Omental fat pad (tissue), 4 donors: ENCODE data around the gene RASGEF1C. TPM values are rescaled to one million over a fixed set of nuclear protein-coding genes. Genes with fewer than 3 reads are reported as not detected.

ENCODE experiments used
- ATAC-seq: fragments of 150-250 bp; one replicate; pipeline ENCODE4 v1.9.1; 2016; ENCODE audit warnings: mild to moderate bottlenecking, moderate library complexity; ENCODE audit not compliant: low FRiP score
- DNase-seq: peaks from one replicate; pipeline ENCODE4 v3.0.0-alpha.2; 2019; ENCODE audit warnings: low spot score
- total RNA-seq, 4 donors: library from RNA; depleted of rRNA; stranded (reverse); fragments of >200 nt; gene quantifications; one replicate each; pipeline ENCODE4 v1.1.0, GENCODE V29; 2016
- TF ChIP-seq, protein P1 (sequence below), 3 donors: fragments of 450-650 bp; IDR thresholded peaks; one replicate each; pipeline ENCODE4 v1.5.1; 2016 to 2017; ENCODE audit warnings: antibody characterized with exemption in 3 of 3, mild to moderate bottlenecking in 3 of 3, moderate library complexity in 2 of 3

The RASGEF1C gene
- total RNA-seq, 4 donors from 2014 or later = 0.37 to 8.5 TPM; not detected in 2

DNA sequence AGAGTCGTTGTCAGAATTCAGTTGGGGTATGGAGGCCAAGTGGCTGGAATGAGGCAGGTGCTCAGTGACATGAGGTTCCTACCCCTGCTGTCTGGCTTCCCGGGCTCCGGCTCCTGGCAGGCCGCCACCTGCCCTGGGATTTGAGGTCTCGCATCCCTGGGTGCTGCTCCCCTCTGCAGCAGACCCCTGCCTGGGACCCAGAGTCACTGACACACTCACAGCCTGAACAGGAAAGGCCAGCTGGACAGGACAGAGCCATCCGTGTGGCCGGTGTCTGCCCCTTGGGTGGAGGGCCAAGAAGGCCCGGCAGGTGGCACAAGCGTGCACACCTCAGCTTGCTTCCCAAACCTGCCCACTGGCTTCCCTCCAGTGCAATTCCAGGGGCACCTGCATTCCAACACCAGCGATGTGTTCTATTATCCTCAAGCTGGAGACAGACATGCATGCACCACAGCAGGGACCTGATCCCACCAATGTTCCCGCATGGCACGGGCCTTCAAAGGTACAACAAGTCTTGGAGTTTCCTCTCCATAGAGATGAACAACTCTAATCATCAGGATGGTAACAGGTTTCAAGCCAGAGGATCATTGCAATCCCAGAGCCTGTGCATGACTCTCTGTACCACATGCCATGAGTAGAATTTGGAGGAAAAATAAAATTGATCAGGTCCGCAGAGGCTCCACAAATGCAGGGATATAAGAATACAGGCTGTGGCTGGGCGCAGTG lies 91.8 kb downstream of the RASGEF1C start:
- TF ChIP-seq, protein P1, sequence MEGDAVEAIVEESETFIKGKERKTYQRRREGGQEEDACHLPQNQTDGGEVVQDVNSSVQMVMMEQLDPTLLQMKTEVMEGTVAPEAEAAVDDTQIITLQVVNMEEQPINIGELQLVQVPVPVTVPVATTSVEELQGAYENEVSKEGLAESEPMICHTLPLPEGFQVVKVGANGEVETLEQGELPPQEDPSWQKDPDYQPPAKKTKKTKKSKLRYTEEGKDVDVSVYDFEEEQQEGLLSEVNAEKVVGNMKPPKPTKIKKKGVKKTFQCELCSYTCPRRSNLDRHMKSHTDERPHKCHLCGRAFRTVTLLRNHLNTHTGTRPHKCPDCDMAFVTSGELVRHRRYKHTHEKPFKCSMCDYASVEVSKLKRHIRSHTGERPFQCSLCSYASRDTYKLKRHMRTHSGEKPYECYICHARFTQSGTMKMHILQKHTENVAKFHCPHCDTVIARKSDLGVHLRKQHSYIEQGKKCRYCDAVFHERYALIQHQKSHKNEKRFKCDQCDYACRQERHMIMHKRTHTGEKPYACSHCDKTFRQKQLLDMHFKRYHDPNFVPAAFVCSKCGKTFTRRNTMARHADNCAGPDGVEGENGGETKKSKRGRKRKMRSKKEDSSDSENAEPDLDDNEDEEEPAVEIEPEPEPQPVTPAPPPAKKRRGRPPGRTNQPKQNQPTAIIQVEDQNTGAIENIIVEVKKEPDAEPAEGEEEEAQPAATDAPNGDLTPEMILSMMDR (IDR thresholded peaks at IDR 0.05) = no peak
- no peak for ATAC-seq
- DNase-seq = no peak

DNA sequence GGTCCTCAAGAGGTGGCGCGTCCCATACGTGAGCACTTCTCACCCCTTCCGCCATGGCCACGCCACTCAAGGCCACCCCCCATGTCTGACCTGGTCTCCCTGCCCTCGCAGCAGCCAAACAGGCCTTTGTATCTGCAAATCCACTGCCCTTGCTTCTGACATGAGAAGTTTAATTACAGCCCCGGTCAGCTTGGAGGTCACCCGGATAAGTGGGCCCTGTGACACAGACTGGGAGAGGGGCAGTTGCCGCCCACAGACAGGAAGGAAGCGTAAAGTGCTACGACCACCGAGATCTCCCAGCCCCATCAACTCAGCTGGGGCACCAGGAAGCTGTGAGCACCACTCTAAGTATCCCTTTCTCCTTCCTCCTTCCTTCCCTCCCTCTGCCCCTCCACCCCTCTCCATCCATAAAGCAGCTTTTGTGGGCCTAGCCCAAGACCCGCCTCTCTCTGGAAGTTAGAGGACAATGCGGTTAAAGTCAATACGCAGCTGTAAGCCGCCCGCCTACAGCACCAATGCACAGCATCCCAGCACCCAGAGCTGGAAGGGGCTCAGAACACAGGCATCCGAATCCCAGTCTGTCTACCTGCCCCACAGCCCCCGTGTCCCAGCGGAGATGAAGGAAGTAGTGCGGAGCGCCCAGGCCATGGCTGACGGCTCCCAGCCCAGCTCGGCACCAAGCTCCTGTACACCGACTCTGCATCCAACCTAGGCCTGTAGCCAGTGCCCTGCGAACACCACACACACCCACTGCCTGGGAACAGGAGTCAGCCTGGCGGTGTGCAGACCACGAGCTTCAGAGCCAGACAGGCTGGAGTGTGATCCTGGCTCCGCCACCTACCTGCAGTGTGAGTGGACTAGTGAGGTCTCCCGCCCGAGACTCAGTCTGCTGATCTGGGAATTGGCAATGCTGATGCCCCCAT lies 92.7 kb downstream of the RASGEF1C start:
- ATAC-seq (no peak), DNase-seq (no peak)
- TF ChIP-seq, protein P1 (IDR thresholded peaks at IDR 0.05) = no peak

DNA sequence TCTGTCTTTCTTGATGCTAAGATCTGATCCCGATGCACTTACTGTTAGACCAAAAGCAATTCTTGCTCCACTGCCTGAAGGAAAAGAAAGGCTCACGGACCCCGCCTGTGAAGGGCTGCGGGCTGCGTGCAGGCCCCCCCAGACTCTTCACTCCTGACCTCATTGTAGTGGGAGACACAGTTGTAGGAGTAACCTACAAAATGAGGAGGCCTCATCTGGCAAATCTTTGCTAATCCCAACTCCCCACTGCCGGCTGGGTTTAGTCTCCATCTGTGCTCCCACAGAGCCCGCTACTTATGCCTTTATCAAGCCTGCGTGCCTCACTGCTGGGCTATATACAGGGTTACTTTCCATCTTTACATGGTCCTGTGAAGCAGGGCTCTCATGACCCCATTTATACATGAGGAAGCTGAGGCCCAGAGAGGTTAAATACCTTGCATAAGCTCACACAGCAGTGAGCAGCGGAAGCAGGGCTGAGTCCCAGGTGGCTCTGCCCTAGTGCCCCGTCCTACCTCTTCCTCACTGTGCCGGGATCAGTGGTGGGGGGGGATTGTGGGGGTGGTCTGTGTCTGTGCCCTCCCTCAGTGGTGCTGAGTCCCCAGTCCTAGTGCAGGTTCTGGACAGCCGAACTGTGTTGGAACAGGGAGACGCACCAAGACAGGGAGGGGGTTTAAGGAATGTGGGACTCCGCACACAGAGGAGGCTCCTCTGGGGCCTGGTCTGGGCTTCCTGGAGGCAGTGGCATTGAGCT lies 93.5 kb downstream of the RASGEF1C start:
- TF ChIP-seq, protein P1 (IDR thresholded peaks at IDR 0.05) = no peak
- no peak for ATAC-seq
- no peak for DNase-seq

DNA sequence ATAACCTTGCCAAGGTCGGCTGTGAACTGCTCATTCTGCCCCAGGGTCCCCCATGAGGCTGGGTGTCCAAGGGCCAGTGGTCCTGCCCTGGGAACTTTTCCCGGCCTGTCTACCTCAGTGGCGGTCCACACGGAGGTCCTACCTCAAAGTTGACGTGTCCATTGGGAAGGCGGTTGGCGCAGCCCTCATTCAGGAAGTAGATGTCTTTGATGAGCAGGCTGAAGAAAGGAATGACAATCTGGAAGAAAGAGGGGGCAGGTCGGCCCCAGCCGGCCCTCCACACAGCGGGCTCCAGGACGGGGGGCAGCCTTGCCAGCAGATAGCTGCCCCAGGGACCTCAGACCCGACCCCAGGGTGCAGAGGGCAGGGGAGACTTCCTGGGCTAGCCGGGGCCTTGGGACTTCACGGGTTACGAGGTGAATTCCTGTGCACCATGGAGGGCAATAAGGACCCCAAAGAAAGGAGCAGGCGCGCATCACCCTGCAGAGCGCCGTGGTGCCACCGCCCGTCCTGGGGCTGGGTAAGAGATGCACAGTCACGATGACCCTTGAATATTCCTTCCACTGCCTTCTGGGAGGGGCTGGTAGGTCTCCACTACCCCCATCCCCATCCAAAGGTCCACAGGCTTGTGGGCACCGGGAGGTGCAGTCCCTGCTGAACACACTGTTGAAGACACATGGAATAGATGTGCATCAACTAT lies 94.6 kb downstream of the RASGEF1C start:
- TF ChIP-seq, protein P1 (IDR thresholded peaks at IDR 0.05) = no peak
- no peak for ATAC-seq
- DNase-seq = no peak

DNA sequence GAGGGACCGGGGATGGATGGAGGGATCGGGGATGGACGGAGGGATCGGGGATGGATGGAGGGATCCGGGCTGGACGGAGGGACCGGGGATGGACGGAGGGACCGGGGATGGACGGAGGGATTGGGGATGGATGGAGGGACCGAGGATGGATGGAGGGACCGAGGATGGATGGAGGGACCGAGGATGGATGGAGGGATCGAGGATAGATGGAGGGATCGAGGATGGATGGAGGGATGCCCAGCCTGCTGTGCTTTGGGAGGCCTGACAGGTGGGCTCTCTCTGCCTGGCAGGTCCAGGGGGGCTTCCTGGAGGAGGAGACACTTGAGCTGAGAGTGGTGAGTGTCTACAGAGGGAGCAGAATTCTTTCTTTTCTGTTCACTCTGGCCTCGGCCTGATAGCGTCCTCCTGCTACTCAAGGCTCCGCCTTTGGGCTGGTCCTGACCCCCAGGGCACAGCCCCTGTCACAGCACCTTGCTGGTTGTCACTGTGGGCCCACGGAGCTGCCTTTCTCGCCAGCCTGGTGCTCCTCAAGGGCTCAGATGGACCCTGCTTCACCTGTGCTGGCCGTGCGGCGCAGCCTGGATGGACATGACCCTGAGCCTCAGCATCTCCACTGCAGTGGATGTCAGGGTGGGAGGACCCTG lies 95.2 kb downstream of the RASGEF1C start:
- no peak for DNase-seq

More for the DNA sequence above, 95.2 kb downstream of the RASGEF1C start:
- TF ChIP-seq, protein P1 (IDR thresholded peaks at IDR 0.05) = no peak
- no peak for ATAC-seq
